GM19238 (cell line): ENCODE data around the gene NCAPD3.

Experiments
- DNase-seq: peaks from one replicate; pipeline ENCODE4 v3.0.0; 2011; ENCODE audit warnings: low spot score; ENCODE audit not compliant: insufficient read length

Gene NCAPD3

GRCh38 chr11:134170177-134170918 is 53.4 kb downstream of the NCAPD3 start:
- no peak for DNase-seq

- no peak for DNase-seq
Observed at GRCh38 chr11:134164490-134165370, 59.0 kb downstream of the NCAPD3 start.

GRCh38 chr11:134159652-134160051 is 64.1 kb downstream of the NCAPD3 start:
- no peak for DNase-seq

GRCh38 chr11:134158023-134158422 is 65.7 kb downstream of the NCAPD3 start:
- DNase-seq: no peak

DNA sequence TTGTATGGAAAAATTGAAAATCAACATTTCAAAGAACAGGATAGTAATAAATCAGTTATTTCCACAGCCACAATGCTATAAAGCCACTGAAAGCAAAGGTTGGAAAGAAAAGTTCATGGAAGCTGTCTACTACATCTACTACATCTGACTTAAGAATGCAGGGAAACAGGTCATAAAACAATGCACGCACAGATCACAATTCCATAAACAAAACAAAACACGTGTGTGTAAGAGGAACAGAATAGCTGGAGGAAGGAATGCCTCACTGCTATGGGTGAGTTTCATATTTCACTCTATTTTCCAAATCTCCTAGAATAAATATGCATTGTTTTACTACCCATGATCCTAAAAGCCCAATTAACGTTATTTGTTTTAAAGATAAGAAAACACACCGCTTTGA is 66.3 kb downstream of the NCAPD3 start:
- no peak for DNase-seq

- DNase-seq: no peak
Observed at GRCh38 chr11:134155946-134156865, 67.6 kb downstream of the NCAPD3 start.

- no peak for DNase-seq
Observed at GRCh38 chr11:134155456-134155855, 68.3 kb downstream of the NCAPD3 start.

GRCh38 chr11:134154441-134154840 is 69.3 kb downstream of the NCAPD3 start:
- DNase-seq: no peak

DNA sequence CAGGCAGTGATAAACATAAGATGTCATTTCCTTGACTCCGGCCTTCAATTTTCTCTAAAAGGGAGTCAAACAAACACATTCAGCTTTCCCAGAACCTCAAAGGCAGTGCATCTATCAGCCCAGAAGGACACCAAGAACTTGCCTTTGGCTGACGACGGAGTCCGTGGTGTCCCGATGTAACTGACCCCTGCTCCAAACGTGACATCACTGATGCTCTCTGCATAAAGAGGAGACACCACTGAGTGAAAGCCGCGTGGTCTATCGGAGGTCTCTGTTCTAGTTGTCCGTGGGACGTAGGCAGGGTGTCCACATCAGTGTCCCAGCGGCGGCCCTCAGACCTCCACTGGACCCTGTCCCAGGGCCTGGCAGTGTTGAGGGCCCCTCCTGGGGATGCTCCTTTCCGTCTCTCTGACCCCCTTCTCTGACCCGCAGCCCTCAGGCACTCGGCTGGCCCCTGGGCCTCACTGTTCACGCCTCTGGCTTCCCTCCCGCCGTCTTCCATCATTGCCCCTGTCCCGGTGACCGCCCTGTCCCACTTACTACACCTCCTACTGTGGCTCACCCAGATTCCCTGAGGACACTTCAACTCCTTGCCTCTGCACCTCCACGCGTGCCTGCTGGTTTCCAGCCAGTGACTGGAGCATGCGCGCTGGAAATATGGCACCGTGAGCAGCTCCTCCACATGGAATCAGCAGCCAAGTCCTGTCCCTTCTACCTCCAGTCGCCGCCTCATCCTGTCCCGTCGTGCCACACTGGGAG is 70.4 kb downstream of the NCAPD3 start:
- no peak for DNase-seq

- DNase-seq: no peak
Observed at GRCh38 chr11:134152696-134153095, 71.1 kb downstream of the NCAPD3 start.

- DNase-seq: no peak
Observed at GRCh38 chr11:134151083-134151747, 72.6 kb downstream of the NCAPD3 start.

DNA sequence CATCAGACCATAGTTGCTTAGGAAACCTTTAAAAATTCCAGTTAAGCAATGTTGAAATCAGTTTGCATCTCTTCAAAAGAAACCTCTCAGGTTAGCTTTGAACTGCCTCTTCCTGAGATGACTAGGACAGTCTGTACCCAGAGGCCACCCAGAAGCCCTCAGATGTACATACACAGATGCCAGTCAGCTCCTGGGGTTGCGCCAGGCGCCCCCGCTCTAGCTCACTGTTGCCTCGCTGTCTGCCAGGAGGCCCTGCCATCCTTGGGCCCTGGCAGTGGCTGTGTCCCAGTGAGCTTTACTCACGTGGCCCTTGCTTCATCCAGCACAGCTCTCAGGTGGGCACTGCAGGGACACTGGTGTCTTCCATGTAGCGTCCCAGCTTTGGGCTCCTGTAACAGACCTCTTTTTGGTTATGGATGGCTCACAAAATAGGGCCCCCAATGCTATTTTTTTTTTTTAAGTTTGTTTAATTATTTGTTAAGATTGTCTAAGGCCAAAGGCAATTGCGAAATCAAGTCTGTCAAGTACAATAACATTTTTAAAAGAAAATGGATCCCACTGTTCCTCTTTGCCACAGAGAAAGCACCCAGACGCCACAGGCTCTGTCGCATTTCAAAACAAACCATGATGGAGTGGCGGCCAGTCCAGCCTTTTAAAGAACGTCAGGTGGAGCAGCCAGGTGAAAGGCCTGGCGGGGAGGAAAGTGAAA is 73.4 kb downstream of the NCAPD3 start:
- no peak for DNase-seq

GRCh38 chr11:134149371-134149770 is 74.4 kb downstream of the NCAPD3 start:
- no peak for DNase-seq

DNA sequence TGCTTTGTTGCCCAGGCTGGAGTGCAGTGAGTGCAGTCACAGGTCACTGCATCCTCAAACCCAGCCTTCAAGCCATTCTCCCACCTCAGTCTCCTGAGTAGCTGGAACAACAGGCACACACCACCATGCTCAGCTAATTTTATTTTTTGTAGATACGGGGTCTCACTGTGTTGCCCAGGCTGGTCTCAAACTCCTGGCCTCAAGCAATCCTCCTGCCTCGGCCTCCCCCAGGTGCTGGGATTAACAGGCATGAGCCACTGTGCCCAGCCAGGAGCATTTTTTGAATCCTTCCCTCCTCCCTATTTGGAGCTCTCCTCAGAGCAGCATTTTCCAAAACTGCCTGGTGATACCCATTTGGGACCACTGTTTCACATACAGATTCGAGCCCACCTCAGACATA is 77.2 kb downstream of the NCAPD3 start:
- no peak for DNase-seq

DNA sequence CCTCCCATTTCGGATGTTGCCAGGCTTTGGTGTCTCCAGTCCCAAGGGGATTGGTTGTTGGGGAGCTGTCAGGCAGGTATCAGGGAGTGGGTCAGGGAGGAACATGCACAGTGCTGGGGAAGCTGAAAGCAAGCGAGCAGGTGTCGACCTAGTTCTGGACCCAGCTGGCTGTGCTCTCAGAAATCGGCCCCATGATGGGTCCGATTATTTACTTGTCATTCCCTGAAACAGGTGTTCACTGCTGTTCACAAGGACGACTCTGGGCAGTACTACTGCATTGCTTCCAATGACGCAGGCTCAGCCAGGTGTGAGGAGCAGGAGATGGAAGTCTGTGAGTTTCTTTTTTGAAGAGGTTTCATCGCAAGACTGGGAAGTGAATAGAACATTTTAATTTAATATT is 78.1 kb downstream of the NCAPD3 start:
- DNase-seq: no peak

- DNase-seq: no peak
Observed at GRCh38 chr11:134144744-134145143, 79.0 kb downstream of the NCAPD3 start.

GRCh38 chr11:134143801-134144200 is 80.0 kb downstream of the NCAPD3 start:
- DNase-seq: no peak

DNA sequence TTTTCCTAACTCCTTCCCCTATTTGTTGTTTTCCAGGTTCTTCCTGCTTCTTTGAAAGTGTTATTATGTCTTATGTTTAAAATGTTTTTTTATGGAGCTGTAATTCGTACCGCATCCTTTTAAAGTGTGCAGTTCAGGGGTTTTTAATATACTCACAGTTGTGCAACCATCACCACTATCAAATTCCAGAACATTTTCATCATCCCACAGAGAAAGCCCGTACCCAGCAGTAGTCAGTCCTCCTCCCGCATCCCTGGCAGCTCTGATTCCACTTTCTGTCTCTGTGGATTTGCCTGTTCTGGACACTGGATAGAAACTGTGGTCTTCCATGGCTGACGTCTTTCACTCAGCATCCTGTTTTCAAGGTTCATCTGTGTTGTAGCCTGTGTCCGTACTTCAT is 81.2 kb downstream of the NCAPD3 start:
- DNase-seq: no peak

GRCh38 chr11:134140961-134141490 is 82.7 kb downstream of the NCAPD3 start:
- DNase-seq: no peak
